Fibroblast of lung (primary cell): ENCODE data around the gene AOC3.

Experiments used
- EZH2 ChIP-seq: IDR thresholded peaks from 2 replicates; pipeline ENCODE4 v1.5.1; 2012; ENCODE audit warnings: low read length, control low read depth, mild to moderate bottlenecking; ENCODE audit errors: missing control alignments
- TF ChIP-seq, protein P1 (sequence below), 2 donors: IDR thresholded peaks in 1 of 2; conservative IDR thresholded peaks in 1 of 2; 1 replicate in 1 of 2; 2 replicates in 1 of 2; pipeline ENCODE4 v1.5.1; 2011 to 2012; ENCODE audit warnings: low read length in 2 of 2, control low read depth in 1 of 2, inconsistent platforms in 1 of 2, low read depth in 1 of 2, mild to moderate bottlenecking in 1 of 2

- no peak for TF ChIP-seq EZH2
- TF ChIP-seq, protein P1, sequence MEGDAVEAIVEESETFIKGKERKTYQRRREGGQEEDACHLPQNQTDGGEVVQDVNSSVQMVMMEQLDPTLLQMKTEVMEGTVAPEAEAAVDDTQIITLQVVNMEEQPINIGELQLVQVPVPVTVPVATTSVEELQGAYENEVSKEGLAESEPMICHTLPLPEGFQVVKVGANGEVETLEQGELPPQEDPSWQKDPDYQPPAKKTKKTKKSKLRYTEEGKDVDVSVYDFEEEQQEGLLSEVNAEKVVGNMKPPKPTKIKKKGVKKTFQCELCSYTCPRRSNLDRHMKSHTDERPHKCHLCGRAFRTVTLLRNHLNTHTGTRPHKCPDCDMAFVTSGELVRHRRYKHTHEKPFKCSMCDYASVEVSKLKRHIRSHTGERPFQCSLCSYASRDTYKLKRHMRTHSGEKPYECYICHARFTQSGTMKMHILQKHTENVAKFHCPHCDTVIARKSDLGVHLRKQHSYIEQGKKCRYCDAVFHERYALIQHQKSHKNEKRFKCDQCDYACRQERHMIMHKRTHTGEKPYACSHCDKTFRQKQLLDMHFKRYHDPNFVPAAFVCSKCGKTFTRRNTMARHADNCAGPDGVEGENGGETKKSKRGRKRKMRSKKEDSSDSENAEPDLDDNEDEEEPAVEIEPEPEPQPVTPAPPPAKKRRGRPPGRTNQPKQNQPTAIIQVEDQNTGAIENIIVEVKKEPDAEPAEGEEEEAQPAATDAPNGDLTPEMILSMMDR (conservative IDR thresholded peaks at IDR 0.05 in 1 of 2, IDR thresholded peaks at IDR 0.05 in 1 of 2; ENCODE audit: low read depth in 1 of 2, low read length in 2 of 2) = peak; percentile 100
Measured at GRCh38 chr17:42843358-42843934, 7.6 kb upstream of the AOC3 start.
